MG63 (cell line): ENCODE data around the gene SLC4A7. TPM values are rescaled to one million over a fixed set of nuclear protein-coding genes. Genes with fewer than 3 reads are reported as not detected.

Experiments used
- DNase-seq: peaks from one replicate; pipeline ENCODE4 v3.0.0-alpha.2; 2020
- H3K27me3 ChIP-seq: fragments of 250-450 bp; sonication (Bioruptor Pico); 2 replicates; pipeline ENCODE4 v1.5.1; 2020; ENCODE audit warnings: mild to moderate bottlenecking, moderate library complexity
- H3K36me3 ChIP-seq: fragments of 250-450 bp; sonication (Bioruptor Pico); 2 replicates; pipeline ENCODE4 v1.5.1; 2020; ENCODE audit warnings: mild to moderate bottlenecking, moderate library complexity
- H3K4me3 ChIP-seq: fragments of 250-450 bp; sonication (Bioruptor Pico); 2 replicates; pipeline ENCODE4 v1.5.1; 2020; ENCODE audit warnings: mild to moderate bottlenecking, moderate library complexity
- H3K9me3 ChIP-seq: fragments of 250-450 bp; sonication (Bioruptor Pico); 2 replicates; pipeline ENCODE4 v1.5.1; 2020; ENCODE audit warnings: mild to moderate bottlenecking, moderate library complexity
- total RNA-seq: library from RNA; depleted of rRNA; stranded (reverse); fragments of >200 nt; shearing (Covaris generic); gene quantifications from 2 replicates; pipeline ENCODE4 v1.2.3, GENCODE V29; 2014; ENCODE audit warnings: low replicate concordance; rRNA removed

Gene SLC4A7
- total RNA-seq, 1 experiment from 2014 or later: 21.6 TPM

- Histone ChIP-seq H3K4me3 (no peak overlapping the region), H3K27me3 (no peaks in the 10 kb centered on the region), H3K9me3 (no peaks in the 10 kb centered on the region), H3K36me3 (peaks cover 8% of the 10 kb centered on the region)
- DNase-seq: no peak
Observed at GRCh38 chr3:27325419-27325818, 158.8 kb downstream of the SLC4A7 start.

GRCh38 chr3:27324686-27325085, 159.5 kb downstream of the SLC4A7 start:
- no peak overlapping the region for H3K4me3 ChIP-seq
- no peaks in the 10 kb centered on the region for H3K9me3 ChIP-seq
- peaks cover 8% of the 10 kb centered on the region for H3K36me3 ChIP-seq
- H3K27me3 ChIP-seq: no peaks in the 10 kb centered on the region
- DNase-seq: peak; percentile 13

GRCh38 chr3:27323087-27323570, 161.1 kb downstream of the SLC4A7 start:
- Histone ChIP-seq H3K9me3 (no peaks in the 10 kb centered on the region), H3K36me3 (no peaks in the 10 kb centered on the region; the same call in 1 of the 2 replicates), H3K27me3 (no peaks in the 10 kb centered on the region), H3K4me3 (no peak overlapping the region)
- DNase-seq: no peak

Other genes starting within 250 kb of the SLC4A7 start
- gene NEK10, start 115.0 kb downstream of the SLC4A7 start, total RNA-seq: 4.1 and 4.7 TPM in 2 replicates
- gene EOMES, start 237.9 kb upstream of the SLC4A7 start, total RNA-seq: 0.30 TPM in 1 of 2 replicates, not detected in the other